ENCODE measurements around the gene SORCS3.

SORCS3 gene

GRCh38 chr10:104780946-104781595 is 140.0 kb downstream of the SORCS3 start:
- no peak for DNase-seq

- no peak for DNase-seq
These were observed 143.4 kb downstream of the SORCS3 start for GRCh38 chr10:104784452-104784851.

GRCh38 chr10:104791471-104791870 is 150.4 kb downstream of the SORCS3 start:
- DNase-seq = no peak

GRCh38 chr10:104795411-104795810 is 154.3 kb downstream of the SORCS3 start:
- DNase-seq = no peak

- DNase-seq = no peak
These were observed 155.7 kb downstream of the SORCS3 start for GRCh38 chr10:104796823-104797222.

GRCh38 chr10:104802941-104803340 is 161.9 kb downstream of the SORCS3 start:
- no peak for DNase-seq

- DNase-seq = no peak
These were observed 163.8 kb downstream of the SORCS3 start for GRCh38 chr10:104804880-104805279.

GRCh38 chr10:104806801-104807200 is 165.7 kb downstream of the SORCS3 start:
- DNase-seq = no peak

- DNase-seq = no peak
These were observed 166.7 kb downstream of the SORCS3 start for GRCh38 chr10:104807581-104808310.

GRCh38 chr10:104809288-104810090 is 168.4 kb downstream of the SORCS3 start:
- no peak for DNase-seq

GRCh38 chr10:104811166-104811565 is 170.1 kb downstream of the SORCS3 start:
- no peak for DNase-seq

- DNase-seq = no peak
These were observed 175.4 kb downstream of the SORCS3 start for GRCh38 chr10:104816501-104816900.

- DNase-seq = no peak
These were observed 178.6 kb downstream of the SORCS3 start for GRCh38 chr10:104819731-104820130.

GRCh38 chr10:104822088-104822487 is 181.0 kb downstream of the SORCS3 start:
- no peak for DNase-seq

- DNase-seq = peak; percentile 9
These were observed 183.4 kb downstream of the SORCS3 start for GRCh38 chr10:104824380-104825006.

GRCh38 chr10:104831272-104831671 is 190.2 kb downstream of the SORCS3 start:
- DNase-seq = no peak

GRCh38 chr10:104834580-104834979 is 193.5 kb downstream of the SORCS3 start:
- no peak for DNase-seq

- no peak for DNase-seq
These were observed 194.3 kb downstream of the SORCS3 start for GRCh38 chr10:104835422-104835821.

GRCh38 chr10:104842704-104843103 is 201.6 kb downstream of the SORCS3 start:
- DNase-seq = no peak

- DNase-seq = no peak
These were observed 203.0 kb downstream of the SORCS3 start for GRCh38 chr10:104844073-104844472.

- DNase-seq = no peak
These were observed 208.9 kb downstream of the SORCS3 start for GRCh38 chr10:104850023-104850422.

- DNase-seq = no peak
These were observed 227.0 kb downstream of the SORCS3 start for GRCh38 chr10:104867966-104868598.

- no peak for DNase-seq
These were observed 231.6 kb downstream of the SORCS3 start for GRCh38 chr10:104872691-104873090.
